Measurements from ENCODE around the gene TGFBRAP1. TPM values are rescaled to one million over a fixed set of nuclear protein-coding genes. Genes with fewer than 3 reads are reported as not detected.

The TGFBRAP1 gene
- total RNA-seq, 1 donor from 2014 or later: 13.8 TPM

DNA sequence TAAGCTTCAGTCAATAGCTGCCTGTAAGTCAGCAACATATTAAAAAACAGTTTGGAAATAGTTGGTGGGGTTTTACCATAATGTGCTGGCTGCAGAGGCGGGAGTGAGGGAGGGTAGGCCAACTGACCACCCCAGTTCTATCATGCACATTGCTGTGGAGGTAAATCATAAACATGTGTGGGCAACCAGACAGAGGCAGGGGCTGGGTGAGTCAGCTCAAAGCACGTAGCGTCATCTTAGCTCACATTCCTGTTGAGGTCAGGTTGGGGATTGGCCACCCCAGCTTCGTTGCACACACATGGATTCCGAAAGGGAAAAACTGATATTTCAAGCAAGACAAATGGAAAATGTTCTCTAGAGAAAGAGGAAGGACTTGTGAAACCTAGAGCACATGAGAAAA lies 68.5 kb downstream of the TGFBRAP1 start:
- H3K9ac ChIP-seq: no peak overlapping the region
- no peak overlapping the region for H3K4me2 ChIP-seq
- H3K9me3 Mint-ChIP-seq: no peaks in the 10 kb centered on the region
- no peak overlapping the region for H3K4me3 Mint-ChIP-seq
- H4K20me1 ChIP-seq (ENCODE audit: low read depth): no peaks in the 10 kb centered on the region
- no peaks in the 10 kb centered on the region for H3K27me3 Mint-ChIP-seq (ENCODE audit: insufficient read depth, low read depth)
- H3K4me1 ChIP-seq: no peaks in the 10 kb centered on the region
- H3K9me3 ChIP-seq (ENCODE audit: low read depth): no peaks in the 10 kb centered on the region
- DNase-seq (ENCODE audit: low spot score): no peak
- H3F3A ChIP-seq (ENCODE audit: low read depth): no peaks in the 10 kb centered on the region
- H3K36me3 ChIP-seq: no peaks in the 10 kb centered on the region
- peaks cover 19% of the 10 kb centered on the region for H3K36me3 Mint-ChIP-seq
- no peak overlapping the region for H3K27ac ChIP-seq
- no peak overlapping the region for H3K27ac Mint-ChIP-seq
- no peak overlapping the region for H3K4me3 ChIP-seq
- TF ChIP-seq CTCF (IDR thresholded peaks at IDR 0.05) (no peak), EZH2phosphoT487 (IDR thresholded peaks at IDR 0.05) (no peak), EZH2 (IDR thresholded peaks at IDR 0.05) (no peak)
- H3K79me2 ChIP-seq (ENCODE audit: low read depth): no peaks in the 10 kb centered on the region
- H2AFZ ChIP-seq (replicated peaks): no peak overlapping the region
- H3K4me1 Mint-ChIP-seq: no peaks in the 10 kb centered on the region
- no peaks in the 10 kb centered on the region for H3K27me3 ChIP-seq

DNA sequence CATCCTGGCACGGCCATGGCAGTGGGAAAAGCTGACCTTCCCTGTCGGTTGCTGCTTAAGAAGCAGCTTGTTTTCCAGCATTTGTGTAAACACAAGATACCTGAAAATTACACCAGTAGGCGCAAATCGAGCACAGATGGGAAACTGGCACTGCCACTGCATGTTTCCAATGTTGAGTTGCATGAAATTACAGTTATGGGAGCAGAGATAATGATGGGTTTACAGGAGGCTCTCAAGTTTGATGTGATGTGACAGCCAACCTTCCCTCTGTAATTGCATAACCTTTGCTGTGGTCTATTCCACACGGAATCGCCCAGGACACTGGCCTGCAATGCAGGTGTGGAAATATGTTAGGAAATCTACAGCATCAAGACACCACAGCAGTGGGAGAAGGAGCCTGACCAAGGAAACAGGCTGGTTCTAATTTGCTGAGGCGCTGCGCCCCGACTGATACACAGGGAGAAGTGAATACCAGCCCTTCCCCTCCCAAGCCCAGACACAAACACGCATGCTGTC lies 70.6 kb downstream of the TGFBRAP1 start:
- Mint-ChIP-seq H3K9me3 (no peaks in the 10 kb centered on the region), H3K4me1 (no peaks in the 10 kb centered on the region), H3K27ac (no peak overlapping the region), H3K27me3 (ENCODE audit: insufficient read depth, low read depth) (peaks cover 3% of the 10 kb centered on the region), H3K4me3 (no peak overlapping the region), H3K36me3 (peaks cover 10% of the 10 kb centered on the region)
- no peak overlapping the region for H3K27ac ChIP-seq
- no peak overlapping the region for H3K4me2 ChIP-seq
- no peak overlapping the region for H3K4me3 ChIP-seq
- DNase-seq (ENCODE audit: low spot score): no peak
- H2AFZ ChIP-seq (replicated peaks): no peak overlapping the region
- TF ChIP-seq EZH2phosphoT487 (IDR thresholded peaks at IDR 0.05): no peak
- no peak for TF ChIP-seq CTCF (IDR thresholded peaks at IDR 0.05)
- TF ChIP-seq EZH2 (IDR thresholded peaks at IDR 0.05): no peak
- no peaks in the 10 kb centered on the region for H3K27me3 ChIP-seq
- no peaks in the 10 kb centered on the region for H3F3A ChIP-seq (ENCODE audit: low read depth)
- no peaks in the 10 kb centered on the region for H3K4me1 ChIP-seq
- H3K9me3 ChIP-seq (ENCODE audit: low read depth): no peaks in the 10 kb centered on the region
- no peaks in the 10 kb centered on the region for H3K79me2 ChIP-seq (ENCODE audit: low read depth)
- no peak overlapping the region for H3K9ac ChIP-seq
- no peaks in the 10 kb centered on the region for H3K36me3 ChIP-seq
- H4K20me1 ChIP-seq (ENCODE audit: low read depth): no peaks in the 10 kb centered on the region

GRCh38 chr2:105257981-105258380 lies 71.6 kb downstream of the TGFBRAP1 start:
- Histone ChIP-seq H2AFZ (replicated peaks) (no peak overlapping the region), H3K27me3 (no peaks in the 10 kb centered on the region), H3K9me3 (ENCODE audit: low read depth) (no peaks in the 10 kb centered on the region), H3K9ac (no peak overlapping the region), H3K79me2 (ENCODE audit: low read depth) (no peaks in the 10 kb centered on the region), H3K4me3 (no peak overlapping the region), H3K4me1 (no peaks in the 10 kb centered on the region), H4K20me1 (ENCODE audit: low read depth) (no peaks in the 10 kb centered on the region), H3K36me3 (no peaks in the 10 kb centered on the region), H3K27ac (no peak overlapping the region), H3K4me2 (no peak overlapping the region), H3F3A (ENCODE audit: low read depth) (no peaks in the 10 kb centered on the region)
- Mint-ChIP-seq H3K4me3 (no peak overlapping the region), H3K36me3 (peaks cover 7% of the 10 kb centered on the region), H3K9me3 (no peaks in the 10 kb centered on the region), H3K4me1 (no peaks in the 10 kb centered on the region), H3K27me3 (ENCODE audit: insufficient read depth, low read depth) (peaks cover 3% of the 10 kb centered on the region), H3K27ac (no peak overlapping the region)
- TF ChIP-seq EZH2phosphoT487 (IDR thresholded peaks at IDR 0.05) (no peak), CTCF (IDR thresholded peaks at IDR 0.05) (no peak), EZH2 (IDR thresholded peaks at IDR 0.05) (no peak)
- DNase-seq (ENCODE audit: low spot score): no peak
